Retina (tissue), 1 donor: ENCODE measurements around the gene AGBL5.
"Not testable (repeated sequence)": the region's sequence is repeated elsewhere in the genome, so short reads cannot be mapped to it uniquely, and the experiment has no call there.

Source experiments
- DNase-seq: peaks from one replicate; pipeline ENCODE4 v3.0.0-alpha.2; 2016

Gene AGBL5

DNA sequence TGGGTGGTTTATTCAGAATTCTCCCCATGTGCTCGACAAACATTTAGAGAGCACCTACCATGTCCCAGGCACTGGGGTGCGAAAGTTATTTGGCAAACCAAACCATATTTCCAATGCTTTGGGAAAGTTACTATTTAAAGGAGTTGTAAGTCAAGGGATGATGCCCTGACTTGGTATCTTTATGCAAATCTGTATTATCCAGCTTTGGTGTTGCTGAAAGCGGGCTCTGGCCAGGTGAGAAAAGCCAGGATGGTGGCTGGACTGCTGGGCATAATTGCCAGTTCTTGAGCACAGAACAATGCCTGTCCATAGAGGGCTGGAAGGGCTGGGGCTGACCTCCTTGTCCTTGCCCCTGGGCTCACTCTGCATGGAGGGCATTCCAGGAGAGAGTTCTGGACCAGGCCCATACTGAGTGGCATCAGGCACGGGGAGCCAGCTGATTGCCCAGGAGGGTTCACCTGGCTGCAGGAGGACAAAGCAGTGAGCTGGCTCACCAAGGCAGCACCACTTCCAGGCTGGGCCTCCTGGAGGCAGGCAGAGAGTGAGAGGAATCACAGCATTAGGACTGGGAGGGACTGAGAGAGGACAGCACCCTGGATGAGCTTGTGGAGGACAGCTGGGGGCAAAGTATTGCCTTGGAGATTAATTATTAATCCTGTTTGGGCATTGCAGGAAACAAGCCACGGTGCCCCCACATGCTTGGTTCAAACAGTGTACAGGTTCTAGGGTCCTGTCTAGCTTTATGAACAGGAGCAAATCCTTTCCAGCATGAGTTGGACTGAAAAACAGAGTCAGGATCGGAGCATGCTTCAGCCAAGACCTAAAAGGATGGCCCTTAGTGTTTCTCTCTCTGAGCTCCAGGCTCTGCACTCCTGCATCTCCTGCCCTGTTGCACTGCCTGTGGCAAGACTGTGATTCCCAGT is 42.2 kb downstream of the AGBL5 start:
- no peak for DNase-seq

DNA sequence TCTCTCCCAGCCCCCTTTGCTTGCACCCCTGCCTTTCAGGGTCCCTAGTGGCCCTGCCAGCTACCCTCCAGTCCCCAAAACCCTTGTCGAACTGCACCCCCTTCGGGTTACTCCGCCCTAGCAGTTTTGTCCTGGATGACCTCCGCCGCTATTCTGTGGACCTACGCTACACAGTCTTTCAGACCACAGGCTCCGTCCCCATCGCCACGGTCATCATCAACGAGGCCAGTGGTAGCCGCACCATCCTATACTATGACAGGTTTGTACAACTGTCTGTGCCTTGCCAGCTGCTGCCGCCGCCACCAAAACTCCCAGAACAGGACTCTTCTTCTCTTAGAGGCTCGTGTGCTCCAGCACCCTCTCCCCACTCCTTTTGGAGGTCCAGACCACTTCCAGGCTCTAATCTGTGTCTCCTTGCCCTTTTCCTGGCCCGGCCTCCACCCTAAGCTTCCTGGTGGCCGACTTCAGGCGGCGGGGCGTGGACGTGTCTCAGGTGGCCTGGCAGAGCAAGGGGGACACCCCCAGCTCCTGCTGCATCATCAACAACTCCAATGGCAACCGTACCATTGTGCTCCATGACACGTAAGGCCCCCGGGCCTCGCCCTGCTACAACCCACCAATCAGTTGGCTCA is 43.0 kb downstream of the AGBL5 start:
- no peak for DNase-seq

DNA sequence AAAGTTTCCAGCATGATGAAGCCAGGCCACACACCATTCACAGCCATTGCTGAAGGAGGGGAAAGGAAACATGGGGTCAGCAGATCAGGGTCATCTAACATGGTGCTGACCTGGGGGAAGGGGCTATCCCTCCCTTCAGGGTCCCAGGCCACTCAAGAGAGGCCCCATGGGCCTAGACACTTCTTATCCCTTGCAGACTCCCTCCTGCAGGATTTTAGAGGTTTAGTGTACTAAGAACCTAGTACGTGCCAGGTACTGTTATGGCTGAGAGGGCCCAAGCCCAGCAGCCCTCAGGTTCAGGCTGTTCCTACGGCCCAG is 43.9 kb downstream of the AGBL5 start:
- no peak for DNase-seq

DNA sequence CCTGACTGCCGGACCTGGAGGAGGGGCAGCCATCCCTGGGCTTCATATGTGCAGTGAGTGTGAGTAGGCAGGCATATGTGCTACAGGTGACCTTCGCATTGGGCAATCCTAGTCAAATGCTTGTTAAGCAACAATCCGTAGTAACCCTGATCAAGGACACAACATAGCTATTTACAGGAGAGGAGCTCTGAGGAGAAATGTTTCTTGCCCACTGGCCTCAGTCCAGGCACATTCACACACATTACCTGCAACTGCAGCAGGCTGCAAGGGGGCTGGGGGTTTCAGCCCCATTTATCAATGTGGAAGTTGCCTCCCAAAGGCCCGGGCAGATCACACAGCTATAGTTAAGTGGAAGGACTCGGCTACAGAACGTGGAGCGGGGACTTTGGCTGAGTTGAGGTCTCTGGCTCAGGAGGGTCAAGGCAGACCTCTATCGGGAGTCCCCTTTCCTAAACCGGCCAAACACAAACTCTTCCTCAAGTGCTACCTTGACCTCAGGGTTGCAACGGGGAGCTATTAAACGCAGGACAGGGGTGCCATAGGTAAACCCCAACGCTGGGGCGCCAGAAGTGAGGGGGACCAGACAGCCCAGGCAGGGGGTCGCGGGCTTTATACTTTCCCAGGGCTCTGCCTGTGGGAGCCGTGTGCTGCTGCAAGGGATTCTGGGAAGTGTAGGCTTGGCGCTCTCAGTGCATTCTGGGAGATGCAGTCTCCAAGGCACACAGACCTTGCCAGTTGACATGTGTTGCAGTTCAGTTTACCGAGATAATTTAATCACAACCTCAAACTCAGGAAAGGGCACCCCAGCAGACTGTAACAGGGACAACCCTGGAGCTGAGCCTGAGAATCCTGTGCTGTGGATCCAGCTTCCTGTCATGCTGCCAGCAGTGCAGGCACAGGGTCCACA is 44.5 kb downstream of the AGBL5 start:
- DNase-seq, result peak; percentile 86

DNA sequence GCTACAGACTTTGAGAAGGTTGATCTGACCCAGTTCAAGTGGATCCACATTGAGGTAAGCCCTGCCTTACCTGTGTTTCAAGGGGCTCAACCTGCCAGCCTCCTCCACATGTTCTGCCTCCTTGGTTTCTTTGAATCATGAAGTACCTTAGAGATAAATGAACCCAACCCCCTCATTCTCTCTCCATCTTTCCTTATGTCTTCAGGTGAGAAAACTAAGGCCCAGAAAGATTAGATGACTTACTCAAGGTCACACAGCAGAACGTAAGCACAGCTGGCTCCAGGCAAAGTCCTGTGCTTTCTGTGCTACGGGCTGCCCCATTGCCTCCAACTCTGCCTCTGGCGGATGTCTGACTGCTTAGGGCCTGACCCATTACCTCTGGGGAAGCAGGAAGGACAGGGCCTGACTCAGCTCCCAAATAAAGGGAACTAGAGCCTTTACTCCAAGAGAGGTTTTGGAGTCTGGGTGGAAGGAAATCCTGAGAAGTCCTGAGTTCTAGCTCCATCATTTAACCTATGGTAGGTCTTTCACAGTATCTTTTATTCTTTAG is 45.4 kb downstream of the AGBL5 start:
- no peak for DNase-seq

DNA sequence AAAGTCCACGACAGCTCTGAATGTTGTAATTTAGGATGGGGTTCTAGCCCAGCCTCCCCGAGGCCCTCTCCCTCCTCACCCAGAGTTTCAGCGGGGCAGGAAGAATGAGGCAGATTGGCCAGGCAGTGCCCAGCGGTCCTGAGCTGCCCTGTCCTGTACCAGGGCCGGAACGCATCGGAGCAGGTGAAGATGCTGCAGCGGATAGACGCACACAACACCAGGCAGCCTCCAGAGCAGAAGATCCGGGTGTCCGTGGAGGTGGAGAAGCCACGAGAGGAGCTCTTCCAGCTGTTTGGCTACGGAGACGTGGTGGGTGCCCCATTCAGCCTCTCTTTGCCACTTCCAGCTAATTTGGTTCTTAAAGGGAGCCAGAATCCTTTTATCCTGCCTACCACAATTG is 45.9 kb downstream of the AGBL5 start:
- no peak for DNase-seq

DNA sequence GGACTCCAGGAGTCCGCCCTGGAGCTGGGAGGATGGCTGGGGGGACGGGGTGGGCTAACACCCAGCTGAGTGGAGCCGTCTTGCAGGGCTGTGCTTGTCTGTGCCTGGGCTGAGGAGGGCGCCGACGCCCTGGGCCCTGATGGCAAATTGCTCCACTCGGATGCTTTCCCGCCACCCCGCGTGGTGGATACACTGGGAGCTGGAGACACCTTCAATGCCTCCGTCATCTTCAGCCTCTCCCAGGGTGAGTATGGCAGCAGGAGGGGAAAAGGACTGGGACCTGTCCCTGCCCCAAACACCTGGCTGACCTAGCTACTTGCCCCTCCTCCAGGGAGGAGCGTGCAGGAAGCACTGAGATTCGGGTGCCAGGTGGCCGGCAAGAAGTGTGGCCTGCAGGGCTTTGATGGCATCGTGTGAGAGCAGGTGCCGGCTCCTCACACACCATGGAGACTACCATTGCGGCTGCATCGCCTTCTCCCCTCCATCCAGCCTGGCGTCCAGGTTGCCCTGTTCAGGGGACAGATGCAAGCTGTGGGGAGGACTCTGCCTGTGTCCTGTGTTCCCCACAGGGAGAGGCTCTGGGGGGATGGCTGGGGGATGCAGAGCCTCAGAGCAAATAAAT is 48.0 kb downstream of the AGBL5 start:
- DNase-seq, result no peak

DNA sequence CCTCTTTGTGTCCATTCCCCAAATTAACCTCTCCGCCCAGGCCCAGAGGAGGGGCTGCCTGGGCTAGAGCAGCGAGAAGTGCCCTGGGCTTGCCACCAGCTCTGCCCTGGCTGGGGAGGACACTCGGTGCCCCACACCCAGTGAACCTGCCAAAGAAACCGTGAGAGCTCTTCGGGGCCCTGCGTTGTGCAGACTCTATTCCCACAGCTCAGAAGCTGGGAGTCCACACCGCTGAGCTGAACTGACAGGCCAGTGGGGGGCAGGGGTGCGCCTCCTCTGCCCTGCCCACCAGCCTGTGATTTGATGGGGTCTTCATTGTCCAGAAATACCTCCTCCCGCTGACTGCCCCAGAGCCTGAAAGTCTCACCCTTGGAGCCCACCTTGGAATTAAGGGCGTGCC is 48.6 kb downstream of the AGBL5 start:
- no peak for DNase-seq

DNA sequence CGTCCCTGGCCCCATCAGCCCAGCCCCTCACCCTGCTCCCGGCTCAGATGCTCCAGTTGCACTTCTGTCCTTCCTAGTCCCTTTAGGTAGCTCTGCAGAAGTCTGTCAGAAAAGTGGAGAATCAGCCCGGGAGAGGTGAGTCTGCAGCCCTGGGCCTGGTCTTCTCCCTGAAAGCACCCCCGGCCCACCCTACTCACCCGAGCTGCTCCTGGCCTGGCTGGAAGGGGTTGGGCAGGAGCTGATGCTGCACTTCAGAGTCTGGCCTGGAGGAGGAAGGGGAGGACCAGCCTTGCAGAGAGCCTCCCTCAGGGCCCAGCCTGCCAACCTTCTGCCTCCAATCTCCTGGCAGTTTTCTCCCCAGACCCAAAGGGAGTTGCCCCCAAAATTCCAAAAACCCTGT is 50.9 kb downstream of the AGBL5 start:
- no peak for DNase-seq

DNA sequence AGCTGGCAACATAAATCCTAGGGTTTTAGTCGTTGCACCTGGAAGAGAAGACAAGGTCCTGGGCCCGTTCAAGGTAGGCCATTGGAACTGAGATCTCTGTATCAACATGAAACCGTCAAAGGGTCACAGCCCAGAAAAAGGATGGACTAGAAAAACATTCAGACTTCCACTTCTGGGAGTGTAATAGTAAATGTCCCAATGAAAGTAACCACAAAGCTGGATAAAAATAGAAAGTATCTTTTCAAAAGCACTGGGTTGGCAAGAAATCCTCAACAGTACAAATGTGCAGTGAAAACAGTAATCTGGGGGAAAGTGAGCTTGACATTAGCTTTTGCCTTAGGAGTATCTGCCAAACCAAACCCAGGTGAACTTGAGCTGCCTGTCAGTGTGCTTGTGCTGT is 54.5 kb downstream of the AGBL5 start:
- DNase-seq, result no peak

DNA sequence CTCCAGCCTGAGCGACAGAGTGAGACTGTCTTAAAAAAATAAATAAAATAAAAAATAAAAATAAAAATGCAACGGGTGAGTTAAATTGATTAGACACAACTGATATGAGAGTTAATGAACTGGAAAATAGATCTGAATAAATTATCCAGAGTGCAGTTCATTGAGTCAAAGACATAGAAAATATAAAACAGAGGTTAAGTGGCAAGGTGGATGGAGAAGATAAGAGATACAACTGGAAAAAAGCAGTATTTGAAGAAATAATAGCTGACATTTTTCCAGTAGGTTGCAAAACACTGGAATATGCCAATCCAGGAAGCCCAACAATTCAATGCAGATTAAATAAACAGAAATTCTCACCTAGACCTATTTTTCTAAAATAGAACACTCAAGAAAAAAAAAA is 56.8 kb downstream of the AGBL5 start:
- no peak for DNase-seq

DNA sequence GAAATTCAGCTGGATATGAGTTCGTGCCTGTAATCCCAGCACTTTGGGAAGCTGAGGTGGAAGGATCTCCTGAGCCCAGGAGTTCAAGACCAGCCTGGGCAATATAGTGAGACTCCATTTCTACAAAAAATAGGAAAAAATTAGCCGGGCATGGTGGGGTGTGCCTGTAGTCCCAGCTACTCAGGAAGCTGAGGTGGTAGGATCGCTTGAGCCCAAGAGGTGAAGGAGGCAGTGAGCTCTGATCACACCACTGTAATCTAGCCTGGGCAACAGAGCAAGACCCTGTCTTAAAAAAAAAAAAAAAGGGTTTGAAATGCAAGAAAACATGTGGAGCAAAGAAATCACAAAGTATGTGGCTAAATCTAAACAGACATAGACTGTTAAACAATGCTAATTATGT is 57.6 kb downstream of the AGBL5 start:
- DNase-seq, result no peak

DNA sequence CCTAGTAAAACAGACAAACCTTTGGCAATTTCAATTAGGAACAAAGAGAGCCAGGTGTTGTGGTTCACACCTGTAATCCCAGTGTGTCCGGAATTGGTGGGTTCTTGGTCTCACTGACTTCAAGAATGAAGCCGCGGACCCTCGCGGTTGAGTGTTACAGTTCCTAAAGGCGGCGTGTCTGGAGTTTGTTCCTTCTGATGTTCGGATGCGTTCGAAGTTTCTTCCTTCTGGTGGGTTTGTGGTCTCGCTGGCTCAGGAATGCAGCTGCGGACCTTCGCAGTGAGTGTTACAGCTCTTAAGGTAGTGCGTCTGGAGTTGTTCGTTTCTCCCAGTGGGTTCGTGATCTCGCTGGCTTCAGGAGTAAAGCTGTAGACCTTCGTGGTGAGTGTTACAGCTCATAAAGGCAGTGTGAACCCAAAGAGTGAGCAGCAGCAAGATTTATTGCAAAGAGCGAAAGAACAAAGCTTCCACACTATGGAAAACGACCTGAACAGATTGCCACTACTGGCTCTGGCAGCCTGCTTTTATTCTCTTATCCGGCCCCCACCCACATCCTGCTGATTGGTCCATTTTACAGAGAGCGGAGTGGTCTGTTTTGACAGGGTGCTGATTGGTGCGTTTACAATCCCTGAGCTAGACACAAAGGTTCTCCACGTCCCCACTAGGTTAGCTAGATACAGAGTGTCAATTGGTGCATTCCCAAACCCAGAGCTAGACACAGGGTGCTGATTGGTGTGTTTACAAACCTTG is 59.3 kb downstream of the AGBL5 start:
- not testable (repeated sequence) for DNase-seq

DNA sequence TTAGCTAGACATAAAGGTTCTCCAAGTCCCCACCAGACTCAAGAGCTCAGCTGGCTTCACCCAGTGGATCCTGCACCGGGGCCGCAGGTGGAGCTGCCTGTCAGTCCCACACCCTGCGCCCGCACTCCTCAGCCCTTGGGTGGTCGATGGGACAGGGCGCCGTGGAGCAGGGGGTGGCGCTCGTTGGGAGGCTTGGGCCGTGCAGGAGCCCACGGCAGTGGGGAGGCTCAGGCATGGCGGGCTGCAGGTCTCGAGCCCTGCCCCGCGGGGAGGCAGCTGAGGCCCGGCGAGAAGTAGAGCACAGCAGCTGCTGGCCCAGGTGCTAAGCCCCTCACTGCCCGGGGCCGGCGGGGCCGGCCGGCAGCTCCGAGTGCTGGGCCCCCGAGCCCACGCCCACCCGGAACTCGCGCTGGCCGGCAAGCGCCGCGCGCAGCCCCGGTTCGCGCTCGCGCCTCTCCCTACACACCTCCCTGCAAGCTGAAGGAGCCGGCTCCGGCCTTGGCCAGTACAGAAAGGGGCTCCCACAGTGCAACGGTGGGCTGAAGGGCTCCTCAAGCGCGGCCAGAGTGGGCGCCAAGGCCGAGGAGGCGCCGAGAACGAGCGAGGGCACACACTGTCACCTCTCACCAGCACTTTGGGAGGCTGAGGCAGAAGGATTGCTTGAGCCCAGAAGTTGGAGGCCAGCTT is 60.1 kb downstream of the AGBL5 start:
- DNase-seq, result not testable (repeated sequence)

DNA sequence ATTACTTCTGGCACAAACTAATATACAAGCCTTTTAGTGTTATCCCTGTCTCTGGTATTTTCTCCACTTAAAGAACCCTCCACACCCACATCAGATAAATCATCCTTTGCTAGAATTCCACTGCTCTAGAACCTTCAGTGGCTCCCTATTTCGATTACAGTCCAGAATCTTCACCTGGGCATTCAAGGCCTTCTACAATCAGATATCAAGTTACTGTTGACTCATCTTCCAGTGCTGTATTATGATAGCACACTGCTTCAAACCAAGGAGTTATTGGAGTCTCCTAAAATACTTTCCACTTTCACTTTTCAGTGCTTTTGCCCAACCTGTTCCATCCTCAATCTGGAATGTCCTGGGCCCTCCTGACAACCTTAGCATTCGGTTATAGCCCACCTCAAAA is 64.1 kb downstream of the AGBL5 start:
- DNase-seq, result no peak

DNA sequence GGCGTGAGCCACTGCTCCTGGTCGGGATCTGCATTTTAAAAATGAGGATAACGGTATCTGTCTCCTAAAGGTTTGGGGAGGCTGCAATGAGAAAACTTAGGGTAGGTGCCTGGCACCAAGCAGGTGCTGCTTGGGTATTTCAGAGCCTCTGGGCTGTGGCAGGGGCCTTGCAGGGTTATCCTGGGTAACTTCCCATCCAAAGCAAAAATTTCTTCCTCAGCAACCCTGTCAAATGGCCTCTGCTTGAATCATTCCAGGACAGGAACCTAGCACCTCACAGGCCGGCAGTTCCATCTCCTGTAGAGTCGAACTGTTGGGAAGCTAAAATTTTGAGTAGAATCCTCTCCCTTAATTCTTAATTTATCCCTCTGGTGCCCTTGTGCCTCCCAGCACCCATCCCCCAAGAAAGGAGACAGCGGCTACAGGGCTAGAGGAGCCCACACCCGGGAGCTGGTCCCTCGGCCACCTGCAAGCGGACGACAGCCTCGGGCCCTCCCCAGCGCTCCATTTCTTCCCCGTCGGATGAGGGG is 66.6 kb downstream of the AGBL5 start:
- DNase-seq, result no peak

DNA sequence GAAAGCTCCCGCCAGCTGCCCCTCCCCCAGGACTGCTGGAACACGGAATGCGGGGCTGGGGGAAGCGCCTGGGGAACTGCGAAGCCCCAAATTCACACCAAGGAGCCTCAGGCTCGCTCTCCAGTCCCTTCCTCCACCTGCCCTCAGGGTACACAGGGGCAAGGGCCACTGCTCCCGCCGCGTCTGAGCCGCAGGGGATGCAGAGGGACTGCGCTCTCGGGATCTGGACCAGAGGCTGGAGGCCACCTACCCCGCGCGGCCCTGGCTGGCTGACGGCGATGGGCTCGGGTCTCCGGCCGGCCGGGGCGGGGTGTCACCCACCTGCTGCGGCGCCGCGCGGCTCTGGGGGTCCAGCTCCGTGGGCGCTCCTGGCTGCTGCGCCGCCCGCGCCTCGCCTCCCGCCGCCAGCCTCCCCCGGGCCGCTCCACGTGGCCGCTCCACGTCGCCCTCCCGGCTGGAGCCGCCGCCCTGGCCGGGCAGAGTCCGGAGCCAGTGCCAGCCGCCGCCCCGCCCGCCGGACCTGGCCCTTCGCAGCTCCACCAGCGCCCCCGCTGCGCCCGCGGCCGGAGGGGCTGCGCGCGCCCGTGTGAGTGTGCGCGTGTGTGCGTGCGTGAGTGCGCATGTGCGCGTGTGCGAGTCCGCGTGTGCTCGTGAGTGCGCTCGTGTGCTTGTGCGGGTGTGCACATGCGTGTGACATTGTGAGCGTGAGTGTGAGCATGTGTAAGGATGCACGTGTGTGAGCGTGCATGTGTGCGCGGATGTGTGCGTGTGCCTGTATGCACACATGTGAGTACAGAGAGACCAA is 67.3 kb downstream of the AGBL5 start, which contains the start of gene CGREF1:
CGREF1 (minus strand) TSS at position 604 of the 805 bp plus-strand sequence. CDS start 14,762 bp downstream, outside the sequence.
- peak; percentile 62 for DNase-seq

DNA sequence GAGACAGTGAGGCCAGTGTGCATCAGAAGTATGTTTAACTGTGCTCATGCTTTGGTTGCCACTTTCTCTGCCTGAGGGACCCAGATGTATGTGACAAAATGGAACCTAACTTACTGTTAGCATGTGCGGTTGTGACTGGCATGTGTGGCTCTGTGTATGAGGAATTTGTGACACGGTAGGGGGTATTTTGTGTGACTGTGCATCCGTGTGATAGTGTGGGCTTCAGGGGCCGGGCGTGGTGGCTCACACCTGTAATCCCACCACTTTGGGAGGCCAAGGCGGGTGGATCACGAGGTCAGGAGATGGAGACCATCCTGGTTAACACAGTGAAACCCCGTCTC is 67.8 kb downstream of the AGBL5 start:
- not testable (repeated sequence) for DNase-seq
